HCT116 (cell line): ENCODE data around the gene PLP2. TPM values are rescaled to one million over a fixed set of nuclear protein-coding genes. Genes with fewer than 3 reads are reported as not detected.

ENCODE experiments used
- ATAC-seq: fragments of 200-7000 bp; cut with Tn5 transposase; 2 replicates; pipeline ENCODE4 v1.9.1; 2020; ENCODE audit warnings: mild to moderate bottlenecking, moderate library complexity
- BruUV-seq: library from RNA; stranded (reverse); fragments of 400-500 nt; replicated peaks from 2 replicates; lab custom pipeline; 2021; lab: Mats Ljungman, UMichigan
- CTCF ChIA-PET: fragments of 300-600 bp; sonication (Branson Sonifier 250); formaldehyde crosslinking; loops from one replicate; lab custom pipeline; 2021; ENCODE audit warnings: antibody characterized with exemption; lab: Charles Lee
- POLR2A ChIA-PET: fragments of 300-600, 350-600 bp; sonication (Branson Sonifier 250); formaldehyde crosslinking; loops from one replicate; lab custom pipeline; 2021; ENCODE audit warnings: antibody characterized with exemption; lab: Charles Lee
- RAD21 ChIA-PET, 2 experiments: fragments of 300-600 bp; sonication (Branson Sonifier 250); formaldehyde crosslinking; loops; one replicate each; lab custom pipeline; 2023; ENCODE audit warnings: low total read pairs in 2 of 2; ENCODE audit not compliant: uncharacterized antibody in 2 of 2, unreplicated experiment in 2 of 2, low non-redundant PET in 1 of 2; lab: Charles Lee
- DNase-seq: peaks from one replicate; pipeline ENCODE4 v3.0.0-alpha.2; 2010; ENCODE audit warnings: low read depth, low spot score
- H2AFZ ChIP-seq: fragments of 200-600 bp; shearing (Covaris generic), sonication (generic); 2 replicates; pipeline ENCODE4 v1.6.1; 2017; ENCODE audit warnings: low read depth, mixed run types, mixed read lengths, antibody characterized with exemption, low read length; ENCODE audit not compliant: poor library complexity, severe bottlenecking
- H3K27ac ChIP-seq: 2 replicates; pipeline ENCODE4 v1.5.1; 2012; ENCODE audit warnings: low read depth, low read length
- H3K27me3 ChIP-seq: fragments of 200-600 bp; sonication (generic); 2 replicates; pipeline ENCODE4 v1.6.1; 2016; ENCODE audit warnings: mixed run types, low read length, mixed read lengths; ENCODE audit not compliant: insufficient read depth
- H3K36me3 ChIP-seq, 2 experiments: fragments of 200-500 bp in 1 of 2; fragments of 200-600 bp in 1 of 2; sonication (Bioruptor generic) in 1 of 2; sonication (generic) in 1 of 2; 2 replicates each; pipeline versions ENCODE4 v1.5.1 to v1.6.1; 2014 to 2016; ENCODE audit warnings: low read length in 2 of 2, inconsistent platforms in 1 of 2, mixed read lengths in 1 of 2, mixed run types in 1 of 2; ENCODE audit not compliant: insufficient read depth in 2 of 2, control insufficient read depth in 1 of 2
- H3K4me1 ChIP-seq, 2 experiments: fragments of 200-600 bp in 1 of 2; sonication (generic) in 1 of 2; 2 replicates each; pipeline versions ENCODE4 v1.5.1 to v1.6.1; 2012 to 2017; ENCODE audit warnings: low read length in 2 of 2, inconsistent platforms in 1 of 2, mild to moderate bottlenecking in 1 of 2, mixed read lengths in 1 of 2, mixed run types in 1 of 2, moderate library complexity in 1 of 2; ENCODE audit not compliant: insufficient read depth in 2 of 2, control insufficient read depth in 1 of 2
- H3K4me2 ChIP-seq: fragments of 200-600 bp; sonication (generic); 2 replicates; pipeline ENCODE4 v1.6.1; 2017; ENCODE audit warnings: mixed run types, low read length, mixed read lengths
- H3K4me3 ChIP-seq, 2 experiments: fragments of 200-600 bp in 1 of 2; sonication (generic) in 1 of 2; replicated peaks in 1 of 2; 2 replicates each; pipeline ENCODE4 v1.5.1; 2011 to 2016; ENCODE audit warnings: low read length in 2 of 2, control low read depth in 1 of 2, low read depth in 1 of 2, mild to moderate bottlenecking in 1 of 2, mixed read lengths in 1 of 2, mixed run types in 1 of 2
- H3K79me2 ChIP-seq: fragments of 200-600 bp; sonication (generic); 2 replicates; pipeline ENCODE4 v1.6.1; 2017; ENCODE audit warnings: mild to moderate bottlenecking, mixed run types, low read length, moderate library complexity, mixed read lengths; ENCODE audit not compliant: insufficient read depth
- H3K9ac ChIP-seq: fragments of 200-600 bp; sonication (generic); 2 replicates; pipeline ENCODE4 v1.6.1; 2016; ENCODE audit warnings: low read length, mixed read lengths
- H3K9me2 ChIP-seq: fragments of 200-600 bp; sonication (generic), shearing (Covaris generic); 2 replicates; pipeline ENCODE4 v1.6.1; 2017; ENCODE audit warnings: mixed run types, mild to moderate bottlenecking, moderate library complexity; ENCODE audit not compliant: insufficient read depth
- H3K9me3 ChIP-seq, 2 experiments: fragments of 200-500 bp in 1 of 2; fragments of 200-600 bp in 1 of 2; sonication (Bioruptor generic) in 1 of 2; sonication (generic) in 1 of 2; 2 replicates each; pipeline ENCODE4 v1.6.1; 2014 to 2017; ENCODE audit warnings: low read length in 2 of 2, mixed read lengths in 2 of 2, inconsistent platforms in 1 of 2, low read depth in 1 of 2, mild to moderate bottlenecking in 1 of 2, mixed run types in 1 of 2, moderate library complexity in 1 of 2; ENCODE audit not compliant: control insufficient read depth in 1 of 2, insufficient read depth in 1 of 2
- H4K20me1 ChIP-seq: fragments of 200-600 bp; sonication (generic), shearing (Covaris generic); 2 replicates; pipeline ENCODE4 v1.6.1; 2017; ENCODE audit warnings: mixed run types, mild to moderate bottlenecking, moderate library complexity; ENCODE audit not compliant: insufficient read depth
- CBX3 ChIP-seq: IDR thresholded peaks from 2 replicates; pipeline ENCODE4 v1.6.1; 2012; ENCODE audit warnings: low read depth
- CEBPB ChIP-seq: IDR thresholded peaks from 2 replicates; pipeline ENCODE4 v1.6.1; 2012; ENCODE audit warnings: low read depth
- EGR1 ChIP-seq: IDR thresholded peaks from 2 replicates; pipeline ENCODE4 v1.6.1; 2012; ENCODE audit warnings: low read depth
- FOSL1 ChIP-seq: IDR thresholded peaks from 2 replicates; pipeline ENCODE4 v1.6.1; 2012; ENCODE audit warnings: low read depth
- ZFX ChIP-seq: fragments of 450-650 bp; IDR thresholded peaks from 2 replicates; pipeline ENCODE4 v1.6.1; 2017
- intact Hi-C: fragments of 100-400 bp; cut with micrococcal nuclease; formaldehyde crosslinking; loops from 2 replicates; pipeline ENCODE4 v1.10.0; 2022
- total RNA-seq: library from RNA; stranded (reverse); gene quantifications from one replicate; pipeline ENCODE4 v1.2.1, GENCODE V29; 2021; ENCODE audit not compliant: unreplicated experiment
- TF ChIP-seq, protein P1 (sequence below): IDR thresholded peaks from 2 replicates; pipeline ENCODE4 v1.6.1; 2012

Gene PLP2
- total RNA-seq, 1 experiment from 2014 or later = 207 TPM

DNA sequence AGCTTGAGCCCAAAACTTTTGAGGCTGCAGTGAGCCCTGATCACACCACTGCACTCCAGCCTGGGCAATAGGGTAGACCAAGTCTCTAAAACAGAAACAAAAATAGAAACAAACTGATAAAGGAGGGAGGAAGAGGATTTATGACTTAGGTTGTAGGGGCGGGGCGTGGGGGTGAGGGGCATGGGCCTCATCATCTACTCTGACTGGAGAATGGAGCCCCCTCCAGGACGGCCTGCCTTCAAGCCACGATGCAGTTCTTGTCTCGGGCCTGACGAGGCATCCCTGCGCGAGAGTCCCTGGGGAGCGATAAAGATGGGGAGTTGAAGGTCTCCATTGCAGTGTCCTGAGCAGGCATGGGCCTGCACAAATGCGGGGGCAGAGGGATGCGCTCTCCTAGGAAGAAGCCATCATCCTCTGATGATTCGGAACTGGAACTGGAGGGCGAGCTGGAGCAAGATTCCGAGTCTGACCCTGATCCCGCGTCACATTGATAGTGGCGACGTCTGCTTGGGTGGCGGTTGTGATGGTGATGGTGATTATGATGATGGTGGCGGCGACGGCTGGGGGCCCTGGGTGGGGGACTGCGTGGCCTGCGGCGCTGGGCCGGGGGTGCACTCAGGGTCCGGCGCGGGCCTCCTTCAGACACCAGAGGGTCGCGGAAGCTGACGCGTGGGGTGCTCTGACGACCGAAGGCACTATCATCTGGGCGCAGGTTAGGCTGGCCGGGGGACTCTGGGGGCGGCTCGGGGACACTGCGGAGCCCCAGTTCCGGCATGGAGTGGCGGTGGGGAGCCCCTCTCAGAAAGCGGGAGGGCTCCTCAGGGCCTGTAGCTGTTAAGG is 4.0 kb downstream of the PLP2 start:
- Histone ChIP-seq H3K9me3 (no peaks in the 10 kb centered on the region), H3K4me3 (no peak overlapping the region), H3K9me2 (no peaks in the 10 kb centered on the region), H3K79me2 (peaks cover 34% of the 10 kb centered on the region), H4K20me1 (no peaks in the 10 kb centered on the region), H3K27me3 (no peaks in the 10 kb centered on the region), H3K4me2 (peak overlapping the region; percentile 9; the same call in 1 of the 2 replicates), H2AFZ (no peak overlapping the region), H3K36me3 (peaks cover 4 to 7% of the 10 kb centered on the region in 2 experiments; a peak in 3 of 4 replicates), H3K9ac (no peak overlapping the region), H3K27ac (no peak overlapping the region), H3K4me1 (peaks cover 9 to 43% of the 10 kb centered on the region in 2 experiments; a peak in 3 of 4 replicates)
- no peak for ATAC-seq
- no peak for TF ChIP-seq FOSL1
- no peak for TF ChIP-seq CEBPB
- TF ChIP-seq ZFX = no peak
- TF ChIP-seq, protein P1, sequence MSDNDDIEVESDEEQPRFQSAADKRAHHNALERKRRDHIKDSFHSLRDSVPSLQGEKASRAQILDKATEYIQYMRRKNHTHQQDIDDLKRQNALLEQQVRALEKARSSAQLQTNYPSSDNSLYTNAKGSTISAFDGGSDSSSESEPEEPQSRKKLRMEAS = no peak
- no peak for TF ChIP-seq EGR1
- no peak for TF ChIP-seq CBX3
- no peak for DNase-seq
- intact Hi-C loops = no loop called here
- CTCF ChIA-PET = interaction anchor here (1.0 kb wide), 1 partner anchor 20 kb away, joined by 3 read pairs; no protein-coding TSS in a partner anchor
- BruUV-seq = no TSS peak
- POLR2A ChIA-PET = interaction anchor here (1.2 kb wide), 1 partner anchor 9 kb away, joined by 3 read pairs; no protein-coding TSS in a partner anchor
- RAD21 ChIA-PET = interaction anchor here in 1 of 2 experiments (0.7 kb wide), 1 partner anchor 21 kb away, joined by 5 read pairs; no protein-coding TSS in a partner anchor
